OCI-LY7 (cell line): ENCODE measurements around the gene CLN3. TPM values are rescaled to one million over a fixed set of nuclear protein-coding genes. Genes with fewer than 3 reads are reported as not detected.
"Not testable (repeated sequence)": the region's sequence is repeated elsewhere in the genome, so short reads cannot be mapped to it uniquely, and the experiment has no call there.

ENCODE experiments used
- BruUV-seq: library from RNA; stranded (reverse); fragments of 400-500 nt; replicated peaks from 2 replicates; lab custom pipeline; 2021; lab: Mats Ljungman, UMichigan
- CTCF ChIA-PET: fragments of 300-600 bp; sonication (Branson Sonifier 250); formaldehyde crosslinking; loops from one replicate; lab custom pipeline; 2022; ENCODE audit warnings: antibody characterized with exemption; ENCODE audit not compliant: unreplicated experiment; lab: Charles Lee
- POLR2A ChIA-PET: fragments of 300-600 bp; sonication (Branson Sonifier 250); formaldehyde crosslinking; loops from one replicate; lab custom pipeline; 2022; ENCODE audit warnings: antibody characterized with exemption; lab: Charles Lee
- DNase-seq: peaks from one replicate; pipeline ENCODE4 v3.0.0-alpha.2; 2015; ENCODE audit warnings: low spot score
- H2AFZ ChIP-seq: fragments of 200-600 bp; sonication (generic), shearing (Covaris generic); 2 replicates; pipeline ENCODE4 v1.6.1; 2014; ENCODE audit warnings: mild to moderate bottlenecking, antibody characterized with exemption, low read length, moderate library complexity
- H3K27ac ChIP-seq: fragments of 200-600 bp; sonication (generic); 2 replicates; pipeline ENCODE4 v1.5.1; 2014; ENCODE audit warnings: mixed run types, low read depth, mild to moderate bottlenecking, moderate library complexity, low read length, inconsistent platforms; ENCODE audit not compliant: poor library complexity, severe bottlenecking
- H3K36me3 ChIP-seq: fragments of 200-600 bp; sonication (generic); 2 replicates; pipeline ENCODE4 v1.6.1; 2014; ENCODE audit warnings: mild to moderate bottlenecking, antibody characterized with exemption, low read length, moderate library complexity, mixed read lengths; ENCODE audit not compliant: insufficient read depth
- H3K4me1 ChIP-seq: fragments of 200-600 bp; sonication (generic); 2 replicates; pipeline ENCODE4 v1.5.1; 2014; ENCODE audit warnings: mild to moderate bottlenecking, low read length; ENCODE audit not compliant: insufficient read depth, poor library complexity, severe bottlenecking
- H3K4me2 ChIP-seq: fragments of 200-600 bp; sonication (generic); 2 replicates; pipeline ENCODE4 v1.6.1; 2014; ENCODE audit warnings: mild to moderate bottlenecking, low read length
- H3K4me3 ChIP-seq: fragments of 200-600 bp; sonication (generic); 2 replicates; pipeline ENCODE4 v1.5.1; 2014; ENCODE audit warnings: mild to moderate bottlenecking, low read depth, low read length; ENCODE audit not compliant: poor library complexity, severe bottlenecking
- H3K79me2 ChIP-seq: fragments of 200-600 bp; sonication (generic); 2 replicates; pipeline ENCODE4 v1.6.1; 2016; ENCODE audit warnings: low read depth, mild to moderate bottlenecking, low read length, moderate library complexity, mixed read lengths; ENCODE audit not compliant: insufficient read depth
- H3K9me2 ChIP-seq: fragments of 200-600 bp; sonication (generic); 2 replicates; pipeline ENCODE4 v1.6.1; 2016; ENCODE audit warnings: mild to moderate bottlenecking, low read length, mixed read lengths; ENCODE audit not compliant: insufficient read depth
- H3K9me3 ChIP-seq: fragments of 200-600 bp; sonication (generic); 2 replicates; pipeline ENCODE4 v1.6.1; 2014; ENCODE audit warnings: mild to moderate bottlenecking, mixed run types, low read length, mixed read lengths
- H4K20me1 ChIP-seq: fragments of 200-600 bp; sonication (generic); 2 replicates; pipeline ENCODE4 v1.6.1; 2014; ENCODE audit warnings: mild to moderate bottlenecking, antibody characterized with exemption, low read length, moderate library complexity, mixed read lengths; ENCODE audit not compliant: insufficient read depth
- EZH2phosphoT487 ChIP-seq: fragments of 200-600 bp; sonication (generic); IDR thresholded peaks from 2 replicates; pipeline ENCODE4 v1.6.1; 2018; ENCODE audit warnings: low read depth, borderline replicate concordance, mild to moderate bottlenecking, mixed run types, antibody characterized with exemption, low read length, moderate library complexity, mixed read lengths
- intact Hi-C: fragments of 100-400 bp; cut with micrococcal nuclease; formaldehyde crosslinking; loops from one replicate; pipeline ENCODE4 v1.10.0; 2022; ENCODE audit not compliant: unreplicated experiment
- total RNA-seq, 2 experiments: library from RNA; depleted of rRNA in 1 of 2; stranded (reverse); fragments of >200 nt in 1 of 2; shearing (Covaris generic) in 1 of 2; gene quantifications; 2 replicates each; pipeline ENCODE4 v1.2.3, GENCODE V29; 2014 to 2022
- TF ChIP-seq, protein P1 (sequence below): fragments of 200-600 bp; sonication (generic); conservative IDR thresholded peaks from 2 replicates; pipeline ENCODE4 v1.5.1; 2014; ENCODE audit warnings: mild to moderate bottlenecking, antibody characterized with exemption, low read length, moderate library complexity, mixed read lengths

The CLN3 gene
- total RNA-seq, 2 experiments from 2014 or later: 29.7 to 42.3 TPM

DNA sequence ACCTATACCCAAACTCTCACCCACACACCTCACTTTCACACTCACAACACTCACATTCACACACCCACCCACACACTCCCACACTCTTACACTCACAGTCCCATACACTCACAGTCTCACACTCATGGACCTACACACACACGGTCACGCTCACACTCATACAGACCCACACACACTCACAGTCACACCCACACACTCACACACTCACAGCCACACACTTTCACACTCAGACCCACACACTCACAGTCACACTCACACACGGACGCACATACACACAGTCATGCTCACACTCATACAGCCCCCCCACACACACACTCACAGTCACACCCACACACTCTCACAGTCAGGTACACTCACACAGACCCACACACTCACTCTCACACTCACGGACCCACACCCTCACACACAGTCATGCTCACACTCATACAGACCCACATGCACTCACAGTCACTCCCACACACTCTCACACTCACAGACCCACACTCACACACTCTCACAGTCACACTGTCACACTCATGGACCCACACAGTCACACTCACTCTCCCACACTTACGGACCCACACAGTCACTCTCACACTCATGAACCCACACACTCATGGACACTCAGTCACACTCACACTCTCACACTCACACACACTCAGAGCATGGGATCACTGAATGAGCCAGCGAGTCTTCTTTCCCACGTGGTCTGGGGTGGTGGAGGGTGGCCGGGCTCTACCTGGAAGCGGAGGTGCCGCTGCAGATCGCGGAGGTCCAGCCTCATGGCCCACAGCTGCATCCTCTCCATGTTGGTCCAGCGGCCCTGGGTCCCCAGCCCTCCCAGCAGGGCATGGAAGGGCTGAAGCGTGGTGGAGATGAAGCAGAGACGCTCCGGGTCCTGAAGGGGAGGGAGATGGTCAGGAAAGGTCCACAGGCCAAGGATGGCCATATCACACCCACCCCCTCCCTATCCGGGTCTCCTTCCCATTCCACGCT is 9.7 kb upstream of the CLN3 start:
- H3K4me3 ChIP-seq: no peak overlapping the region
- H3K27ac ChIP-seq: no peak overlapping the region
- H3K36me3 ChIP-seq: no peaks in the 10 kb centered on the region
- H3K9me3 ChIP-seq: no peaks in the 10 kb centered on the region
- POLR2A ChIA-PET: no interaction called here
- no peaks in the 10 kb centered on the region for H3K4me1 ChIP-seq
- CTCF ChIA-PET: no interaction called here
- BruUV-seq: no TSS peak
- H3K9me2 ChIP-seq: no peaks in the 10 kb centered on the region
- intact Hi-C loops: no loop called here
- H2AFZ ChIP-seq: no peak overlapping the region
- H3K4me2 ChIP-seq: no peak overlapping the region
- DNase-seq: no peak
- H3K79me2 ChIP-seq: no peaks in the 10 kb centered on the region
- H4K20me1 ChIP-seq: no peaks in the 10 kb centered on the region
- TF ChIP-seq EZH2phosphoT487: no peak
- TF ChIP-seq, protein P1, sequence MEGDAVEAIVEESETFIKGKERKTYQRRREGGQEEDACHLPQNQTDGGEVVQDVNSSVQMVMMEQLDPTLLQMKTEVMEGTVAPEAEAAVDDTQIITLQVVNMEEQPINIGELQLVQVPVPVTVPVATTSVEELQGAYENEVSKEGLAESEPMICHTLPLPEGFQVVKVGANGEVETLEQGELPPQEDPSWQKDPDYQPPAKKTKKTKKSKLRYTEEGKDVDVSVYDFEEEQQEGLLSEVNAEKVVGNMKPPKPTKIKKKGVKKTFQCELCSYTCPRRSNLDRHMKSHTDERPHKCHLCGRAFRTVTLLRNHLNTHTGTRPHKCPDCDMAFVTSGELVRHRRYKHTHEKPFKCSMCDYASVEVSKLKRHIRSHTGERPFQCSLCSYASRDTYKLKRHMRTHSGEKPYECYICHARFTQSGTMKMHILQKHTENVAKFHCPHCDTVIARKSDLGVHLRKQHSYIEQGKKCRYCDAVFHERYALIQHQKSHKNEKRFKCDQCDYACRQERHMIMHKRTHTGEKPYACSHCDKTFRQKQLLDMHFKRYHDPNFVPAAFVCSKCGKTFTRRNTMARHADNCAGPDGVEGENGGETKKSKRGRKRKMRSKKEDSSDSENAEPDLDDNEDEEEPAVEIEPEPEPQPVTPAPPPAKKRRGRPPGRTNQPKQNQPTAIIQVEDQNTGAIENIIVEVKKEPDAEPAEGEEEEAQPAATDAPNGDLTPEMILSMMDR: no peak

DNA sequence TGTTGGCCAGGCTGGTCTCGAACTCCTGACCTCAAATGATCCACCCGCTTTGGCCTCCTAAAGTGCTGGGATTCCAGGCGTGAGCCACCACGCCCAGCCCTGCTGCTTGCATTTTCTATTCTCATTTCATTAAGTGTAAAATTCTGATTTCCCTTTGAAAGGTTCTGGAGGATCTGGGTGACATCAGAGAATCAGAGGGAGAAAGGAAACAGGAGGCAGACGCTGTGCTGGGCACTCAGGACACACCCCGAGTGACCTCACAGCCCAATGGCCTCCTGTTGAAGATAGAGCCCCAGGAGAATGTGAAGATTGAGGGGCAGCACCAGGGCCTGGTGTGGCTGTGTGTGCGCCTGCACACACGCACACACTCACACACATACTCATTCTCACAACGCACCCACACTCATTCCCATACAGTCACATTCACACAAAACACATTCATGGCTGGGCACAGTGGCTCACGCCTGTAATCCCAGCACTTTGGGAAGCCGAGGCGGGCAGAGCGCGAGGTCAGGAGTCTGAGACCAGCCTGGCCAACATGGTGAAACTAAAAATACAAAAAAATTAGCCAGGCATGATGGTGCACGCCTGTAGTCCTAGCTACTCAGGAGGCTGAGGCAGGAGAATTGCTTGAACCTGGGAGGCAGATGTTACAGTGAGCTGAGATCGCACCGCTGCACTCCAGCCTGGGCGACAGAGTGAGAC is 8.8 kb upstream of the CLN3 start:
- H3K9me3 ChIP-seq, H2AFZ ChIP-seq, CTCF ChIA-PET, POLR2A ChIA-PET, H3K4me3 ChIP-seq, intact Hi-C loops, H3K36me3 ChIP-seq, H3K27ac ChIP-seq, H4K20me1 ChIP-seq, BruUV-seq, H3K79me2 ChIP-seq, H3K9me2 ChIP-seq, H3K4me2 ChIP-seq, H3K4me1 ChIP-seq, DNase-seq: not testable (repeated sequence)

DNA sequence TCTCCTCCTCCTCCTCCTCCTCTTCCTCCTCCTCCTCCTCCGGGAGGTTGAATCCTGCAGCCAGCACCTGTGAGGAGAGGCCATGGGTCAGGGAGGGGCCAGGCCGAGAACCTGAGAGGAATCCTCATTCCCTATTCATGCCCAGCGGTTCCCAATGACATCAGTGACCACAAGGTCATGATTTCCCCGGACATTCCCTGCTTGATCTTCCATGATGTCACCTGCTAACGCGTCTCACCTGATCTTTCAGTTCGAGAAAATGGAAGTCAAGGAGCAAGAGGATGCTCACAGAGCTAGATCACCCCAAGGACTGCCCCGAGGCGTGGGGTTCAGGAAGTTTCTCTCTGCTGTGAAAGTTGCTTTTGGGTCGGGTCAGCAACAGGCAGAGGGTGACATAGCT is 8.0 kb upstream of the CLN3 start:
- no peak for TF ChIP-seq EZH2phosphoT487
- TF ChIP-seq, protein P1: no peak
- H3K4me2 ChIP-seq: no peak overlapping the region
- ChIA-PET POLR2A (no interaction called here), CTCF (no interaction called here)
- H2AFZ ChIP-seq: no peak overlapping the region
- no peaks in the 10 kb centered on the region for H3K36me3 ChIP-seq
- no peaks in the 10 kb centered on the region for H3K9me3 ChIP-seq
- no peaks in the 10 kb centered on the region for H3K9me2 ChIP-seq
- intact Hi-C loops: no loop called here
- H3K27ac ChIP-seq: no peak overlapping the region
- no peaks in the 10 kb centered on the region for H3K79me2 ChIP-seq
- no peak for DNase-seq
- no TSS peak for BruUV-seq
- H3K4me1 ChIP-seq: peaks cover 6% of the 10 kb centered on the region
- no peak overlapping the region for H3K4me3 ChIP-seq
- no peaks in the 10 kb centered on the region for H4K20me1 ChIP-seq
